Measurements from ENCODE around the gene RB1.
"Not testable (repeated sequence)": the region's sequence is repeated elsewhere in the genome, so short reads cannot be mapped to it uniquely, and the experiment has no call there.

RB1 gene

DNA sequence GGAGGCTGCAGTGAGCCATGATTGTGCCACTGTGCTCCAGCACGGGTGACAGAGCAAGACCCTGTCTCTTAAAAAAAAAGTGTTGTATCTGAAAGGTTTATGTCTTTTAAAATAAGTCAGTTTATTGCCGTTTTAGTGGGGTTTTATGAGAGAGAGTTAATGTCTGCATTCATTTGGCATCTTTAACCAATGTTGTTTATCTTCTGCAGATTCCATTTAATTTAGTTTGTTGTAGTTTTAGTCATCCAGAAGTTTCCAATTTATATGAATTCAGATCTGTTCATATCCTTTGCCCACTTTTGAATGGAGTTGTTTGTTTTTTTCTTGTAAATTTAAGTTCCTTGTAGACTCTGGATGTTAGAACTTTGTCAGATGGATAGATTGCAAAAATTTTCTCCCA lies 146.1 kb downstream of the RB1 start:
- H3K4me3 ChIP-seq (replicated peaks in 1 of 2; ENCODE audit: low read depth in 2 of 2, low read length in 2 of 2): no peak overlapping the region
- TF ChIP-seq, protein P1, sequence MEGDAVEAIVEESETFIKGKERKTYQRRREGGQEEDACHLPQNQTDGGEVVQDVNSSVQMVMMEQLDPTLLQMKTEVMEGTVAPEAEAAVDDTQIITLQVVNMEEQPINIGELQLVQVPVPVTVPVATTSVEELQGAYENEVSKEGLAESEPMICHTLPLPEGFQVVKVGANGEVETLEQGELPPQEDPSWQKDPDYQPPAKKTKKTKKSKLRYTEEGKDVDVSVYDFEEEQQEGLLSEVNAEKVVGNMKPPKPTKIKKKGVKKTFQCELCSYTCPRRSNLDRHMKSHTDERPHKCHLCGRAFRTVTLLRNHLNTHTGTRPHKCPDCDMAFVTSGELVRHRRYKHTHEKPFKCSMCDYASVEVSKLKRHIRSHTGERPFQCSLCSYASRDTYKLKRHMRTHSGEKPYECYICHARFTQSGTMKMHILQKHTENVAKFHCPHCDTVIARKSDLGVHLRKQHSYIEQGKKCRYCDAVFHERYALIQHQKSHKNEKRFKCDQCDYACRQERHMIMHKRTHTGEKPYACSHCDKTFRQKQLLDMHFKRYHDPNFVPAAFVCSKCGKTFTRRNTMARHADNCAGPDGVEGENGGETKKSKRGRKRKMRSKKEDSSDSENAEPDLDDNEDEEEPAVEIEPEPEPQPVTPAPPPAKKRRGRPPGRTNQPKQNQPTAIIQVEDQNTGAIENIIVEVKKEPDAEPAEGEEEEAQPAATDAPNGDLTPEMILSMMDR (IDR thresholded peaks at IDR 0.05; ENCODE audit: low read depth, low read length): no peak
- DNase-seq (ENCODE audit: low read depth in 2 of 2): no peak

DNA sequence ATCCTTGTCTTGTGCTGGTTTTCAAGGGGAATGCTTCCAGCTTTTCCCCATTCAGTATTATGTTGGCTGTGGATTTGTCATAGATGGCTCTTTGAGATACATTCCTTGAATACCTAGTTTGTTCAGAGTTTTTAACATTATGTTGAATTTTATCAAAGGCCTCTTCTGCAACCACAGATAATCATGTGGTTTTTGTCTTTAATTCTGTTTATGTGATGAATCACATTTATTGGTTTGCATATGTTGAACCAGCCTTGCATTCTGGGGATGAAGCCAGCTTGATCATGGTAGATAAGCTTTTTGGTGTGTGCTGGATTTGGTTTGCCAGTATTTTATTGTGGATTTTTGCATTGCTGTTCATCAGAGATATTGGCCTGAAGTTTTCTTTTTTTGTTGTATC lies 147.6 kb downstream of the RB1 start:
- DNase-seq (ENCODE audit: low read depth in 2 of 2): peak in 1 of 2 donors; percentile 23
- H3K4me3 ChIP-seq (replicated peaks in 1 of 2; ENCODE audit: low read depth in 2 of 2, low read length in 2 of 2): not testable (repeated sequence)

GRCh38 chr13:48456546-48456945 lies 153.0 kb downstream of the RB1 start:
- H3K4me3 ChIP-seq (replicated peaks in 1 of 2; ENCODE audit: low read depth in 2 of 2, low read length in 2 of 2): no peak overlapping the region
- TF ChIP-seq, protein P1 (IDR thresholded peaks at IDR 0.05; ENCODE audit: low read depth, low read length): no peak
- no peak for DNase-seq (ENCODE audit: low read depth in 2 of 2)

- H3K4me3 ChIP-seq (replicated peaks in 1 of 2; ENCODE audit: low read depth in 2 of 2, low read length in 2 of 2): no peak overlapping the region
- no peak for DNase-seq (ENCODE audit: low read depth in 2 of 2)
- TF ChIP-seq, protein P1 (IDR thresholded peaks at IDR 0.05; ENCODE audit: low read depth, low read length): no peak
These were observed 154.2 kb downstream of the RB1 start for GRCh38 chr13:48457578-48458242.

GRCh38 chr13:48475230-48475629 lies 171.7 kb downstream of the RB1 start:
- DNase-seq (ENCODE audit: low read depth in 2 of 2): no peak
- TF ChIP-seq, protein P1 (IDR thresholded peaks at IDR 0.05; ENCODE audit: low read depth, low read length): no peak
- no peak overlapping the region for H3K4me3 ChIP-seq (replicated peaks in 1 of 2; ENCODE audit: low read depth in 2 of 2, low read length in 2 of 2)

GRCh38 chr13:48476215-48476614 lies 172.7 kb downstream of the RB1 start:
- no peak for DNase-seq (ENCODE audit: low read depth in 2 of 2)
- TF ChIP-seq, protein P1 (IDR thresholded peaks at IDR 0.05; ENCODE audit: low read depth, low read length): no peak
- H3K4me3 ChIP-seq (replicated peaks in 1 of 2; ENCODE audit: low read depth in 2 of 2, low read length in 2 of 2): no peak overlapping the region

GRCh38 chr13:48476686-48477085 lies 173.1 kb downstream of the RB1 start:
- TF ChIP-seq, protein P1 (IDR thresholded peaks at IDR 0.05; ENCODE audit: low read depth, low read length): no peak
- H3K4me3 ChIP-seq (replicated peaks in 1 of 2; ENCODE audit: low read depth in 2 of 2, low read length in 2 of 2): no peak overlapping the region
- DNase-seq (ENCODE audit: low read depth in 2 of 2): no peak
